A549 treated with AZD9567 at 1 μM for 4 hours (cell line): ENCODE measurements around the gene SERPINB12. TPM values are rescaled to one million over a fixed set of nuclear protein-coding genes. Genes with fewer than 3 reads are reported as not detected.

Experiments
- total RNA-seq: library from RNA; stranded (reverse); fragments of 200-300 nt; extraction: Qiagen RNA extraction; gene quantifications from 5 replicates; pipeline ENCODE4 v1.2.3, GENCODE V29; 2022; ENCODE audit not compliant: insufficient read depth

Gene SERPINB12, protein sequence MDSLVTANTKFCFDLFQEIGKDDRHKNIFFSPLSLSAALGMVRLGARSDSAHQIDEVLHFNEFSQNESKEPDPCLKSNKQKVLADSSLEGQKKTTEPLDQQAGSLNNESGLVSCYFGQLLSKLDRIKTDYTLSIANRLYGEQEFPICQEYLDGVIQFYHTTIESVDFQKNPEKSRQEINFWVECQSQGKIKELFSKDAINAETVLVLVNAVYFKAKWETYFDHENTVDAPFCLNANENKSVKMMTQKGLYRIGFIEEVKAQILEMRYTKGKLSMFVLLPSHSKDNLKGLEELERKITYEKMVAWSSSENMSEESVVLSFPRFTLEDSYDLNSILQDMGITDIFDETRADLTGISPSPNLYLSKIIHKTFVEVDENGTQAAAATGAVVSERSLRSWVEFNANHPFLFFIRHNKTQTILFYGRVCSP
- total RNA-seq = not detected in 5 replicates

DNA sequence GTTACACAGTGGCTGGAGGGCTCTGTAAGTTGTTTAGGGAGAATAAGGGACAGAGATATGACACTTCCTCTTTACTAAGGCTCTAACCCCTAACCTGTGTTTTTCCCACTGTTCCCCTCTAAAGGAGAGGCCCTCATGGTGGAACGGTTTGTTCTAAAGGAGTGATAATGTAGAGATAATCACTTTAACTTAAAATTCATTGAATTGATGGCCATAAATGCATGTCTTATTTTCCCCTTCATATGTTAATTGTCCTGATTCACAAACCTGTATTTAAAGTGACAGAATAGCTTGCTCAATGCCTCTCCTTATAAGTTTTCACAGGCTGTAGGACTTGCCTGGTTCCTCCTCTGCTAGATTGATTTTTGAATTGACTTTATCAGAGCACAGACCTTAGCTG is at the start of gene SERPINB12:
SERPINB12 (plus strand) TSS at position 301 of the 400 bp plus-strand sequence. CDS start 13,791 bp downstream, outside the sequence.

DNA sequence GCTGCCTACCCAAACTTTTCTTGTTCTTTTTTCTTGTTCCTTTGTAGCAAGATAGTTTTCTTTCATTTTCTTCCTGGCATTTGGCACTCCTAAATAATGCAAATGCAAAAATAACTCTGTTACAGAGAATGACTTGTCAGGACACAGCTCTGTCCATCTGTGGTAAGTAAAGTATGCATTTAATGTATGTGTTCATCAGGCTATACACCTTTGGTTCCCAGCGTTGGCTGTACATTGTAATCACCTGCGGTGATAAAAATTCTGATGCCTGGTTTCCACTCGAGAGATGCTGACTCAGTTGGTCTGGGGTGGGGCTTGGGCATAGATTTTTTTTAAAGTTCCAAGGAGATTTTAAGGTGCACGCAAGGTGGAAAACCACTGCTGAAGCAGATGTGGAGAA is 44.8 kb downstream of the SERPINB12 start, which contains the start of gene SERPINB13:
SERPINB13 (plus strand) TSS at position 378 of the 400 bp plus-strand sequence. CDS start 1,325 bp downstream, outside the sequence.

Other genes starting within 250 kb of the SERPINB12 start
- 0.37 to 0.52 TPM (median 0.49 TPM) in 5 replicates for gene BCL2, start 222.6 kb upstream of the SERPINB12 start, total RNA-seq
- gene KDSR, start 175.2 kb upstream of the SERPINB12 start, total RNA-seq = 32.5 to 42.7 TPM (median 38.4 TPM) in 5 replicates
- gene VPS4B, start 119.9 kb upstream of the SERPINB12 start, total RNA-seq = 19.2 to 27.7 TPM (median 21.5 TPM) in 5 replicates
- 0.05 to 0.12 TPM (median 0.09 TPM) in 3 of 5 replicates, not detected in the others for gene SERPINB5, start 65.4 kb upstream of the SERPINB12 start, total RNA-seq
- not detected in 5 replicates for gene SERPINB13, start 45.0 kb downstream of the SERPINB12 start, total RNA-seq
- gene SERPINB4, start 101.9 kb downstream of the SERPINB12 start, total RNA-seq = 0.07 to 0.17 TPM (median 0.11 TPM) in 4 of 5 replicates, not detected in the other
- gene SERPINB3, start 119.5 kb downstream of the SERPINB12 start, total RNA-seq = 0.07 to 1.1 TPM (median 0.09 TPM) in 4 of 5 replicates, not detected in the other
- gene SERPINB11, start 160.6 kb downstream of the SERPINB12 start, total RNA-seq = 0.10 to 0.14 TPM in 2 of 5 replicates, not detected in the others
- 1.8 to 3.1 TPM (median 1.9 TPM) in 5 replicates for gene SERPINB7, start 233.0 kb downstream of the SERPINB12 start, total RNA-seq